GM23248 (cell line): Measurements from ENCODE around the gene KDM3A. TPM values are rescaled to one million over a fixed set of nuclear protein-coding genes. Genes with fewer than 3 reads are reported as not detected.

Experiments
- DNase-seq: peaks from one replicate; pipeline ENCODE4 v3.0.0-alpha.2; 2015
- H2AFZ ChIP-seq: fragments of 200-600 bp; sonication (generic); 2 replicates; pipeline ENCODE4 v1.6.1; 2016; ENCODE audit warnings: antibody characterized with exemption
- H3F3A ChIP-seq: fragments of 200-600 bp; sonication (generic); 2 replicates; pipeline ENCODE4 v1.6.1; 2016; ENCODE audit warnings: mild to moderate bottlenecking, antibody characterized with exemption, mixed run types; ENCODE audit not compliant: insufficient read depth
- H3K27ac ChIP-seq: fragments of 200-600 bp; sonication (generic); 2 replicates; pipeline ENCODE4 v1.5.1; 2016; ENCODE audit warnings: mild to moderate bottlenecking
- H3K27me3 ChIP-seq: fragments of 200-600 bp; sonication (generic); replicated peaks from 2 replicates; pipeline ENCODE4 v1.6.1; 2016; ENCODE audit warnings: mild to moderate bottlenecking; ENCODE audit not compliant: insufficient read depth
- H3K36me3 ChIP-seq: fragments of 200-600 bp; sonication (generic); 2 replicates; pipeline ENCODE4 v1.6.1; 2016; ENCODE audit warnings: low read depth, mild to moderate bottlenecking
- H3K4me1 ChIP-seq: fragments of 200-600 bp; sonication (generic); 2 replicates; pipeline ENCODE4 v1.6.1; 2016; ENCODE audit warnings: mild to moderate bottlenecking; ENCODE audit not compliant: insufficient read depth
- H3K4me2 ChIP-seq: fragments of 200-600 bp; sonication (generic); one replicate; pipeline ENCODE4 v1.6.1; 2016; ENCODE audit warnings: mild to moderate bottlenecking; ENCODE audit not compliant: unreplicated experiment
- H3K4me3 ChIP-seq: fragments of 200-600 bp; sonication (generic); 2 replicates; pipeline ENCODE4 v1.5.1; 2016; ENCODE audit warnings: mild to moderate bottlenecking
- H3K79me2 ChIP-seq: fragments of 200-600 bp; sonication (generic); 2 replicates; pipeline ENCODE4 v1.6.1; 2016; ENCODE audit warnings: mild to moderate bottlenecking; ENCODE audit not compliant: insufficient read depth
- H3K9ac ChIP-seq: fragments of 200-600 bp; sonication (generic); 2 replicates; pipeline ENCODE4 v1.6.1; 2016; ENCODE audit warnings: mild to moderate bottlenecking
- H3K9me2 ChIP-seq: fragments of 200-600 bp; sonication (generic); 2 replicates; pipeline ENCODE4 v1.6.1; 2016; ENCODE audit warnings: mixed run types, mild to moderate bottlenecking, moderate library complexity; ENCODE audit not compliant: insufficient read depth
- H3K9me3 ChIP-seq: fragments of 200-600 bp; sonication (generic); one replicate; pipeline ENCODE4 v1.6.1; 2017; ENCODE audit warnings: low read depth
- H4K20me1 ChIP-seq: fragments of 200-600 bp; sonication (generic); 2 replicates; pipeline ENCODE4 v1.6.0; 2016; ENCODE audit not compliant: insufficient read depth
- EZH2 ChIP-seq: fragments of 200-600 bp; sonication (generic); IDR thresholded peaks from 2 replicates; pipeline ENCODE4 v1.6.1; 2018; ENCODE audit warnings: antibody characterized with exemption, mild to moderate bottlenecking; ENCODE audit not compliant: insufficient read depth, poor library complexity, severe bottlenecking
- EZH2phosphoT487 ChIP-seq: fragments of 200-600 bp; sonication (generic); IDR thresholded peaks from 2 replicates; pipeline ENCODE4 v1.6.1; 2018; ENCODE audit warnings: antibody characterized with exemption, moderate library complexity, mild to moderate bottlenecking, low read depth; ENCODE audit not compliant: insufficient read depth
- WGBS, 2 experiments: methylation state at CpG; one replicate each; pipeline ENCODE4 v1.1.6; 2015 to 2017; ENCODE audit warnings: low lambda C conversion rate in 2 of 2, low coverage in 1 of 2; ENCODE audit errors: missing lambda C conversion rate in 2 of 2; 5-methylcytosine and 5-hydroxymethylcytosine counted together
- in situ Hi-C: fragments of 300-500 bp; cut with MboI; formaldehyde crosslinking; loops from 2 replicates; pipeline ENCODE4 v1.15.0; 2020
- polyA plus RNA-seq: library from polyadenylated mRNA; unstranded; fragments of >200 nt; fragmentation: Nextera tagmentation; extraction: Ambion mirVana; gene quantifications from 2 replicates; pipeline ENCODE4 v1.2.1, GENCODE V29; 2016
- total RNA-seq: library from RNA; depleted of rRNA; stranded (reverse); fragments of >200 nt; shearing (Covaris generic); gene quantifications from 2 replicates; pipeline ENCODE4 v1.2.3, GENCODE V29; 2014

KDM3A gene
- total and polyA plus RNA-seq, 2 experiments from 2014 or later, result 14.6 to 24.4 TPM

DNA sequence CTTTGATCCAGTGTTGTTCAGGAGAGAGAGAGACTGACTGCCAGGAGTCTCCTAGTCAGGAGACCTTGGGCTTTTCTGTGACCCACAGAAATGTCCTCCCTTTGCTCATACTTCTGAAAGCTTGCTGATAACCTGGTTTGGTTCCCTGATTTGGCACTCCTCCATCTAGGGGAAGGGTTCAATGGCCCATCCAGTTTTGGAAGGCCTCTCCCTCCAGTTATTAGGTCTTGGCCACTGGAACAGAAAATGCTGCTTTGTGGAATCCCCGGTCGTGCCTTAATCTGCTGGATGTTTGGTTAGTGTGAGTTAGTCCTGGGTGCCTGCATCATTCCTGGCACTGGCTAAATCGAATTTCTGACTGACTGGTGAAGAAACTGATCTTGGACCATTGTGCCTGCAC lies 35.7 kb downstream of the KDM3A start:
- Histone ChIP-seq H3K27ac (no peak overlapping the region), H3K4me1 (peaks cover 50% of the 10 kb centered on the region), H3K79me2 (peaks cover 24% of the 10 kb centered on the region), H3K36me3 (peaks cover 69% of the 10 kb centered on the region), H3K27me3 (no peaks in the 10 kb centered on the region), H3K9me2 (no peaks in the 10 kb centered on the region), H3K4me2 (peak overlapping the region; percentile 11), H3K4me3 (no peak overlapping the region), H3K9me3 (no peaks in the 10 kb centered on the region), H3K9ac (no peak overlapping the region; the same call in 1 of the 2 replicates), H2AFZ (no peak overlapping the region), H3F3A (peaks cover 49% of the 10 kb centered on the region), H4K20me1 (peaks cover 13% of the 10 kb centered on the region; the same call in 1 of the 2 replicates)
- no peak for DNase-seq
- in situ Hi-C loops, result no loop called here
- TF ChIP-seq EZH2 (no peak), EZH2phosphoT487 (no peak)
- WGBS, 2 experiments, result 65 to 67% methylated on average over 3 of the region's 3 CpGs

DNA sequence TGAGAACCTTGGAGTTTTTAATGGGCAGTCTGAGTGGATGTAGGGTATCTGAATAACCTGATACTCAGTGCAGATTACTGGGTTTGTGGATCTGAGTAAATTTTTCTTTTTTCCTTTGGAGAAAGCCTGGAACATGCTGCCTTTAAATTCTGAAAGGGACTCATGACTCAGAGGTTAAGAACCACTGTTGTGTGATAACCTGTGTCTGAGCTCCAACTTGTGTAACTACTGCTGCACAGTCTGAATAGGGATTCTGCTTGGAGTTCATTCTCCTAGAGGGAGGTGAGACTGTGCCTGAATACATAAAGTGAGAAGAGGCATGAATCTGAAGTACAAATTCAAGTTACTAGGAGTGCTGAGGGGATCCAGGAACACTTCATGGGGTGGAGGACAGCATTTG lies 36.2 kb downstream of the KDM3A start:
- DNase-seq, result peak; percentile 45
- no peak overlapping the region; the same call in 1 of the 2 replicates for H3K9ac ChIP-seq
- no peak overlapping the region for H3K4me2 ChIP-seq

DNA sequence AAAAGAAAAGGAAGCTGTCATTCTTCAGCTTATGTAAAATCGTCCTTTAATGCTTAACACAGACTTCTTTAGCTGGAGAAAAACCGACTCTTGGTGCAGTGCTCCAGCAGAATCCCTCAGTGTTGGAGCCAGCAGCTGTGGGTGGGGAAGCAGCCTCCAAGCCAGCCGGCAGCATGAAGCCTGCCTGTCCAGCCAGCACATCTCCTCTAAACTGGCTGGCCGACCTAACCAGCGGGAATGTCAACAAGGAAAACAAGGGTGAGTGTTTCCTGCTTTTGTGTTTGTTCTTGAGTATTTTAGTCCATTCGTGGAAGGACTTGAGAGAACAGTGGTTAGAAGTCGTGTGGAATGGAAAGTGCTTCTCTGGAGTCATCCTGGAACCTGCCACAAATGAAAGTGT lies 38.9 kb downstream of the KDM3A start:
- peak overlapping the region; percentile 16; the same call in 1 of the 2 replicates for H3K27ac ChIP-seq
- no peak overlapping the region for H3K9ac ChIP-seq
- DNase-seq, result peak; percentile 42
- no peak for TF ChIP-seq EZH2phosphoT487
- no peak for TF ChIP-seq EZH2
- H3K4me3 ChIP-seq, result no peak overlapping the region
- 10 to 15% methylated on average over 7 of the region's 7 CpGs for WGBS, 2 experiments
- H3K9me2 ChIP-seq, result no peaks in the 10 kb centered on the region
- H3K27me3 ChIP-seq, result no peaks in the 10 kb centered on the region
- no peaks in the 10 kb centered on the region for H3K9me3 ChIP-seq
- in situ Hi-C loops, result no loop called here
- peak overlapping the region; percentile 11 for H3K4me2 ChIP-seq
- no peak overlapping the region for H2AFZ ChIP-seq
- peaks cover 13% of the 10 kb centered on the region; the same call in 1 of the 2 replicates for H4K20me1 ChIP-seq
- peaks cover 19% of the 10 kb centered on the region; the same call in 1 of the 2 replicates for H3K79me2 ChIP-seq
- peaks cover 54% of the 10 kb centered on the region for H3F3A ChIP-seq
- H3K36me3 ChIP-seq, result peaks cover 74% of the 10 kb centered on the region
- peaks cover 55% of the 10 kb centered on the region for H3K4me1 ChIP-seq

More for the DNA sequence above, 36.2 kb downstream of the KDM3A start:
- Histone ChIP-seq H3K27ac (no peak overlapping the region), H3K9me2 (no peaks in the 10 kb centered on the region), H3K27me3 (no peaks in the 10 kb centered on the region), H3K4me1 (peaks cover 54% of the 10 kb centered on the region), H3F3A (peaks cover 53% of the 10 kb centered on the region), H4K20me1 (peaks cover 13% of the 10 kb centered on the region; the same call in 1 of the 2 replicates), H3K79me2 (peaks cover 23% of the 10 kb centered on the region), H2AFZ (no peak overlapping the region), H3K4me3 (no peak overlapping the region), H3K36me3 (peaks cover 70% of the 10 kb centered on the region), H3K9me3 (no peaks in the 10 kb centered on the region)
- in situ Hi-C loops, result no loop called here
- TF ChIP-seq EZH2phosphoT487, result no peak
- no peak for TF ChIP-seq EZH2

DNA sequence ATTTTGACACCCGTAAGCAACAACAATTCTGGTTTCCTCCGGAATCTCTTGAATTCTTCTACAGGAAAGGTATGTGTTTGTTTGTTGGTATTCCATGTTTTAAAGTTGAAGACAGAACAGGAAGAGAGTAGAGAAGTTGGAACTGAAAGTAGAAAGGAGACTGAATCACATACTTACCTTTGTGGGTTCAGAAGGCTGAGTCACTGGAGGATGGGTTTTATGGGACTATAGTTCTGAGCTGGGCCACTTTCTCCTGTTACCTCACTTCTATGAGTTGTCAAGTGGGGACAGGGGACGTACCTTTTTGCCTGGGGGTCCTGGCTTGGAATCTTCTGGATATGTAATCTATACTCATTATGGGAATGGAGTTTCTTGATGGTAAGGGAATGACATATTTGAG lies 40.9 kb downstream of the KDM3A start:
- TF ChIP-seq EZH2, result no peak
- no peak for TF ChIP-seq EZH2phosphoT487
- peak overlapping the region; percentile 24 for H3K4me2 ChIP-seq
- no peaks in the 10 kb centered on the region for H3K27me3 ChIP-seq
- H3K79me2 ChIP-seq, result peaks cover 20% of the 10 kb centered on the region
- WGBS, 2 experiments, result 93 to 95% methylated on average over 3 of the region's 3 CpGs
- no peak overlapping the region for H3K4me3 ChIP-seq
- H3K27ac ChIP-seq, result peak overlapping the region; percentile 31
- H2AFZ ChIP-seq, result no peak overlapping the region
- H3K36me3 ChIP-seq, result peaks cover 86% of the 10 kb centered on the region
- DNase-seq, result peak; percentile 45
- H3K4me1 ChIP-seq, result peaks cover 36% of the 10 kb centered on the region
- H3K9me2 ChIP-seq, result no peaks in the 10 kb centered on the region
- H3F3A ChIP-seq, result peaks cover 44% of the 10 kb centered on the region
- H3K9me3 ChIP-seq, result no peaks in the 10 kb centered on the region
- in situ Hi-C loops, result no loop called here
- no peak overlapping the region for H3K9ac ChIP-seq
- H4K20me1 ChIP-seq, result no peaks in the 10 kb centered on the region

DNA sequence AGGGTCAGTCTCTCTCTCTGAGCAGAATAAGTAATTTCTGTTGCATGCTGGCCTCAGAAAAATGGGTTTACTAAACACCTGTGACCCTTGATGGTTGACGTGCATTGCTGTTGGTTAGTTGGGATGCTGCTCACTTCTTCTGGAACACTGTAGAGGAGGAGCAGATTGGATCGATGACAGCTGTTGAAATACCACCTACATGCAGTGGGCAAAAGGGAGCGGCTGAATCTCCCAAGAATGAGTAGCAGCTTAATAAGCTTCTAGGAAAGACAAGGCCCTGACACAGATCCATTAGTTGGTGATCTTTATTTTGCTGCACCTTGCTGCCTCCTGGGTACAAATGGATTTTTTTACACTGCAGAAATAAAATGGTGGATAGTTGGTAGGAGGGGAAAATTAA lies 43.2 kb downstream of the KDM3A start:
- WGBS, 2 experiments, result 96 to 97% methylated on average over 3 of the region's 3 CpGs

More for the DNA sequence above, 43.2 kb downstream of the KDM3A start:
- Histone ChIP-seq H3K79me2 (peaks cover 30% of the 10 kb centered on the region), H3K9ac (no peak overlapping the region), H3K9me3 (no peaks in the 10 kb centered on the region), H4K20me1 (no peaks in the 10 kb centered on the region), H3K4me3 (no peak overlapping the region), H3K36me3 (peaks cover 89% of the 10 kb centered on the region), H3K27ac (no peak overlapping the region), H3K27me3 (no peaks in the 10 kb centered on the region), H2AFZ (no peak overlapping the region), H3K9me2 (no peaks in the 10 kb centered on the region), H3F3A (peaks cover 33% of the 10 kb centered on the region; the same call in 1 of the 2 replicates), H3K4me1 (peaks cover 28% of the 10 kb centered on the region), H3K4me2 (no peak overlapping the region)
- in situ Hi-C loops, result no loop called here
- TF ChIP-seq EZH2 (no peak), EZH2phosphoT487 (no peak)
- no peak for DNase-seq
